ENCODE data around the gene ASF1A.

Gene ASF1A

DNA sequence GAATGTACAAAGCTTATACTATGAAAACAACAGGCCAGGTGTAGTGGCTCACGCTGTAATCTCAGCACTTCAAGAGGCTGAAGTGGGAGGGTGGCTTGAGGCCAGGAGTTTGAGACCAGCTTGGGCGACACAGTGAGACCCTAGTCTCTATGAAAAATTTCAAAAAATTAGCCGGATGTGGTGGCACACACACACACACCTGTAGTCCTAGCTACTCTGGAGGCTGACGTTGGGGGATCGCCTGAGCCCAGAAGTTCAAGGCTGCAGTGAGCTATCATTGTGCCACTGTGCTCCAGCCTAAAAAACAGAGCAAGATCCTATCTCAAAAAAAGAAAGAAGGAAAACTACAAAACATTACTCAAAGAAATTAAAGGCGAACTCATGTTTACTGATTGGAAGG lies 7.3 kb upstream of the ASF1A start:
- no peaks in the 10 kb centered on the region for H3K79me1 ChIP-seq (ENCODE audit: low read length)
- H3K9me3 ChIP-seq (ENCODE audit: insufficient read depth, low read depth, low read length): no peaks in the 10 kb centered on the region
- H3K27me3 ChIP-seq (ENCODE audit: insufficient read depth, low read length): no peaks in the 10 kb centered on the region
- no peak overlapping the region for H3K4me2 ChIP-seq (ENCODE audit: low read length)
- H3K79me2 ChIP-seq (ENCODE audit: control insufficient read depth, insufficient read depth, low read length, poor library complexity): no peaks in the 10 kb centered on the region
- H3K4ac ChIP-seq (ENCODE audit: low read depth, low read length): no peak overlapping the region
- H4K91ac ChIP-seq (ENCODE audit: low read depth, low read length): no peak overlapping the region
- H3K36me3 ChIP-seq (ENCODE audit: control insufficient read depth in 1 of 2, insufficient read depth in 2 of 2, low read length in 2 of 2): no peaks in the 10 kb centered on the region
- no CpG with 5 or more reads among the region's 6 CpGs for WGBS (ENCODE audit: extremely low coverage, insufficient coverage, insufficient read length)
- no peak overlapping the region for H2BK120ac ChIP-seq (ENCODE audit: insufficient read depth, low read length, poor library complexity)
- H2BK12ac ChIP-seq (ENCODE audit: low read length): no peak overlapping the region
- DNase-seq: no peak
- H3K27ac ChIP-seq (ENCODE audit: low read depth, low read length): no peak overlapping the region
- no peak overlapping the region for H4K12ac ChIP-seq (ENCODE audit: low read depth, low read length)
- H2AFZ ChIP-seq (ENCODE audit: insufficient read depth, low read length, poor library complexity): no peak overlapping the region
- no peak overlapping the region for H3K4me3 ChIP-seq (ENCODE audit: low read depth, low read length)
- H2BK5ac ChIP-seq (ENCODE audit: low read depth, low read length, poor library complexity): no peak overlapping the region
- no peak overlapping the region for H3K23ac ChIP-seq (ENCODE audit: low read length)
- no peak overlapping the region for H3K9ac ChIP-seq (ENCODE audit: low read length)
- no peak overlapping the region for H3K18ac ChIP-seq (ENCODE audit: low read length)
- peaks cover 0 to 6% of the 10 kb centered on the region in 2 experiments for H3K4me1 ChIP-seq (ENCODE audit: control insufficient read depth in 1 of 2, insufficient read depth in 2 of 2, low read length in 2 of 2)
- no peak overlapping the region for H3K14ac ChIP-seq (ENCODE audit: low read length)
- H2AK5ac ChIP-seq (ENCODE audit: low read length): no peak overlapping the region
- no peak overlapping the region for H4K8ac ChIP-seq (ENCODE audit: low read depth, low read length)

DNA sequence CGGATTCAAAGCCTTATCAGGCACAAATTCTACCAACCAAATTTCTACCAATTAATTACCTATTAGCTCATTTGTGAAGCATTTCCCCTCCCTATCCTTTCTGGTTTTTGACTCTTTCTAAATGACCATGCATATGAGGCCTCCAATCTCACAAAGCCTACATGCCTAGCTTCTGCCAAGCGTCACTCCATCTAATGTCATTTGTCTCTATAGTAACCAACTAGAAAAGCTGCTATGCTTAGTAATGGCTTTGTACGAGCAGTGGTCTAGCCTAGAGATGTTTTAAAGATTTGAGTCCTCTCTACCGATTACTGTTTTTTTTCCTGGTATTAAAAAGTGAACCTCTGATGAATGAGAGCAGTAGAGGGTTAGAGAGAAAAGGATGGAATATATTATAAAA lies 4.8 kb upstream of the ASF1A start:
- H3K9me3 ChIP-seq (ENCODE audit: insufficient read depth, low read depth, low read length): no peaks in the 10 kb centered on the region
- no peaks in the 10 kb centered on the region for H3K27me3 ChIP-seq (ENCODE audit: insufficient read depth, low read length)
- H3K27ac ChIP-seq (ENCODE audit: low read depth, low read length): no peak overlapping the region
- H3K4me2 ChIP-seq (ENCODE audit: low read length): no peak overlapping the region
- H3K79me1 ChIP-seq (ENCODE audit: low read length): peaks cover under 1% of the 10 kb centered on the region
- no peak overlapping the region for H2BK12ac ChIP-seq (ENCODE audit: low read length)
- H3K4me3 ChIP-seq (ENCODE audit: low read depth, low read length): no peak overlapping the region
- no peak overlapping the region for H4K12ac ChIP-seq (ENCODE audit: low read depth, low read length)
- no peak overlapping the region for H3K9ac ChIP-seq (ENCODE audit: low read length)
- no peaks in the 10 kb centered on the region for H3K79me2 ChIP-seq (ENCODE audit: control insufficient read depth, insufficient read depth, low read length, poor library complexity)
- H3K4ac ChIP-seq (ENCODE audit: low read depth, low read length): no peak overlapping the region
- no peak overlapping the region for H3K23ac ChIP-seq (ENCODE audit: low read length)
- no peak overlapping the region for H2AFZ ChIP-seq (ENCODE audit: insufficient read depth, low read length, poor library complexity)
- H3K14ac ChIP-seq (ENCODE audit: low read length): no peak overlapping the region
- no peak overlapping the region for H4K8ac ChIP-seq (ENCODE audit: low read depth, low read length)
- no peak overlapping the region for H2AK5ac ChIP-seq (ENCODE audit: low read length)
- H4K91ac ChIP-seq (ENCODE audit: low read depth, low read length): no peak overlapping the region
- WGBS (ENCODE audit: extremely low coverage, insufficient coverage, insufficient read length): no CpG with 5 or more reads among the region's 4 CpGs
- H2BK5ac ChIP-seq (ENCODE audit: low read depth, low read length, poor library complexity): no peak overlapping the region
- H3K36me3 ChIP-seq (ENCODE audit: control insufficient read depth in 1 of 2, insufficient read depth in 2 of 2, low read length in 2 of 2): no peaks in the 10 kb centered on the region
- no peaks in the 10 kb centered on the region for H3K4me1 ChIP-seq (ENCODE audit: control insufficient read depth in 1 of 2, insufficient read depth in 2 of 2, low read length in 2 of 2)
- DNase-seq: no peak
- H2BK120ac ChIP-seq (ENCODE audit: insufficient read depth, low read length, poor library complexity): no peak overlapping the region
- no peak overlapping the region for H3K18ac ChIP-seq (ENCODE audit: low read length)

DNA sequence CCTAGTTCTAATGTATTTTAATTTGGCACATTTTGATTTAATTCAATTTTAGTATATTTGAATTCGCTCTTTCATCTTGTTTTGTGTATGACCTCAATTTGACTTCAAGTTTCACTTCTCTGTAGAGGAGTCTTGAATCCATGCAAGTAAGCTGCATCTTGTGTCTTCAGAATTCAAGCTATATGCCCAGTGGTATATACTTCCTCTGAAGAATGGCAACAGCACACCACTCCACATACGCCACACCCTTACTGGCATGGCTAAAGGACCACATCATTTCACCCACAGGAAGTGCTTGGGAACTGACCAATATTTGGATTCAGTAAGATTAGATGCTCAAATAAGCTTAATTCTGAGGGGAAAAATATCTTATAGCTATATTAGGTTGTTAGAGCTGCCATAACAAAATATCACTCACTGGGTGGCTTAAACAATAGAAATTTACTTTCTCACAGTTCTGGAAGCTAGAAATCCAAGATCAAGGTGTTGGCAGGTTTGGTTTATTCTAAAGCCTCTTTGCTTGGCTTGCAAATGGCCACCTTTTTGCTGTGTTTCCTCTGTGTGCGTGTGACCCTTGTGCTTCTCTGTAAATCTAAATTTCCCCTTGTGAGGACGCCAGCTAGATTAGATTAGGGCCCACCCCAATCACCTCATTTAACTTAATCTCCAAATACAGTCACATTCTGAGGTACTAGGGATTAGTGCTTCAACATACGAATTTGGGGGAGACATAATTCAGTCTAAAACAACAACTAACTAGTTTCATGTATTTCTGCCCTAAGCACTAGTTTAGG lies 2.8 kb upstream of the ASF1A start:
- peaks cover 11% of the 10 kb centered on the region for H3K79me1 ChIP-seq (ENCODE audit: low read length)
- H3K27ac ChIP-seq (ENCODE audit: low read depth, low read length): no peak overlapping the region
- H2BK5ac ChIP-seq (ENCODE audit: low read depth, low read length, poor library complexity): no peak overlapping the region
- no peak overlapping the region for H4K91ac ChIP-seq (ENCODE audit: low read depth, low read length)
- no peak overlapping the region for H4K12ac ChIP-seq (ENCODE audit: low read depth, low read length)
- no peaks in the 10 kb centered on the region for H3K4me1 ChIP-seq (ENCODE audit: control insufficient read depth in 1 of 2, insufficient read depth in 2 of 2, low read length in 2 of 2)
- peaks cover 10% of the 10 kb centered on the region for H3K79me2 ChIP-seq (ENCODE audit: control insufficient read depth, insufficient read depth, low read length, poor library complexity)
- no peak overlapping the region for H2BK12ac ChIP-seq (ENCODE audit: low read length)
- no peak overlapping the region for H2AFZ ChIP-seq (ENCODE audit: insufficient read depth, low read length, poor library complexity)
- no peak overlapping the region for H2BK120ac ChIP-seq (ENCODE audit: insufficient read depth, low read length, poor library complexity)
- H3K14ac ChIP-seq (ENCODE audit: low read length): no peak overlapping the region
- no peak overlapping the region for H4K8ac ChIP-seq (ENCODE audit: low read depth, low read length)
- no peak overlapping the region for H3K4ac ChIP-seq (ENCODE audit: low read depth, low read length)
- H3K23ac ChIP-seq (ENCODE audit: low read length): no peak overlapping the region
- H3K36me3 ChIP-seq (ENCODE audit: control insufficient read depth in 1 of 2, insufficient read depth in 2 of 2, low read length in 2 of 2): no peaks in the 10 kb centered on the region
- no peak for DNase-seq
- H3K9ac ChIP-seq (ENCODE audit: low read length): no peak overlapping the region
- H2AK5ac ChIP-seq (ENCODE audit: low read length): no peak overlapping the region
- no peaks in the 10 kb centered on the region for H3K27me3 ChIP-seq (ENCODE audit: insufficient read depth, low read length)
- no CpG with 5 or more reads among the region's 5 CpGs for WGBS (ENCODE audit: extremely low coverage, insufficient coverage, insufficient read length)
- no peak overlapping the region for H3K4me2 ChIP-seq (ENCODE audit: low read length)
- H3K4me3 ChIP-seq (ENCODE audit: low read depth, low read length): no peak overlapping the region
- H3K9me3 ChIP-seq (ENCODE audit: insufficient read depth, low read depth, low read length): no peaks in the 10 kb centered on the region
- no peak overlapping the region for H3K18ac ChIP-seq (ENCODE audit: low read length)

DNA sequence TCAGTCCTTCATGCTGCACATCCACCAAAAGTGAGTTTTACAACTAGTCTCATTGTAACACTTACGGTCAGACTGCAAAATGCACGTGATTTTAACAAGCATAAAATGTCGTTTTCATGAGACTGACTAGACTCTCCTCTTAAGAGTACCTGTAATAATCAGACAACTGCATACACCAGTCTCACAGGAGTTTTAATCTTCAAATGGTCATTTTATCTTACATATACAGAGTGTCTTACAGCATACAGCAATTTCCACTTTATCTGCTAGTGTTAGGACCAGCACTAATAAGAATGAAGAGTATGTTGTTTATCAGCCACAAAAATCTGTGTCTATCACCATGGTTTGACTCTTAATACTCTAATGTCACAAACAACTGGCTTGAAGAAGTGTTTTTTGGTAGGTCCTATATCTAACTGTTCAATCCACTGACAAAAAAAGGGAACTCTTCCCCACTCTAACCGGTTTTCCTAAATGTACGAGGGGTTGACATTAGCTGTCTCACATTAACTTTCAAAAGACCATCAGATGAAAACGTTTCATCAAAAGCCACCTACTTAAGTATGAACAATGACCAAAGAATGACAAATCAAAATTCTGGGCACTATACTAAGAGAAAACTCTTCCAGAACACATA lies 1.5 kb upstream of the ASF1A start:
- Histone ChIP-seq H3K79me1 (ENCODE audit: low read length) (peaks cover 14% of the 10 kb centered on the region), H3K4me2 (ENCODE audit: low read length) (peak overlapping the region; percentile 22), H3K14ac (ENCODE audit: low read length) (no peak overlapping the region), H4K12ac (ENCODE audit: low read depth, low read length) (no peak overlapping the region), H2AFZ (ENCODE audit: insufficient read depth, low read length, poor library complexity) (no peak overlapping the region), H3K27me3 (ENCODE audit: insufficient read depth, low read length) (no peaks in the 10 kb centered on the region), H2BK120ac (ENCODE audit: insufficient read depth, low read length, poor library complexity) (no peak overlapping the region), H4K8ac (ENCODE audit: low read depth, low read length) (no peak overlapping the region), H4K91ac (ENCODE audit: low read depth, low read length) (no peak overlapping the region), H3K4me1 (ENCODE audit: control insufficient read depth in 1 of 2, insufficient read depth in 2 of 2, low read length in 2 of 2) (no peaks in the 10 kb centered on the region), H3K9me3 (ENCODE audit: insufficient read depth, low read depth, low read length) (no peaks in the 10 kb centered on the region), H2AK5ac (ENCODE audit: low read length) (no peak overlapping the region), H3K23ac (ENCODE audit: low read length) (no peak overlapping the region), H3K36me3 (ENCODE audit: control insufficient read depth in 1 of 2, insufficient read depth in 2 of 2, low read length in 2 of 2) (no peaks in the 10 kb centered on the region), H3K79me2 (ENCODE audit: control insufficient read depth, insufficient read depth, low read length, poor library complexity) (peaks cover 13% of the 10 kb centered on the region), H2BK5ac (ENCODE audit: low read depth, low read length, poor library complexity) (no peak overlapping the region), H3K18ac (ENCODE audit: low read length) (no peak overlapping the region), H3K9ac (ENCODE audit: low read length) (no peak overlapping the region), H3K27ac (ENCODE audit: low read depth, low read length) (no peak overlapping the region), H3K4ac (ENCODE audit: low read depth, low read length) (no peak overlapping the region), H2BK12ac (ENCODE audit: low read length) (no peak overlapping the region), H3K4me3 (ENCODE audit: low read depth, low read length) (no peak overlapping the region)
- DNase-seq: peak in 1 of 2 donors; percentile 46
- WGBS (ENCODE audit: extremely low coverage, insufficient coverage, insufficient read length): no CpG with 5 or more reads among the region's 6 CpGs

Data from trophoblast cell (in vitro differentiated cells and primary cell).